Stimulated activated CD4-positive, alpha-beta T cell treated with anti-CD3 and anti-CD28 coated beads, Interleukin-4, amount 100 ng/mL, for 1 hour (primary cell): Measurements from ENCODE around the gene SLIT1.
"Not testable (repeated sequence)": the region's sequence is repeated elsewhere in the genome, so short reads cannot be mapped to it uniquely, and the experiment has no call there.

Source experiments
- DNase-seq: peaks from one replicate; pipeline ENCODE4 v3.0.0-alpha.2; 2020

Gene SLIT1

GRCh38 chr10:97038688-97039087 is 147.1 kb downstream of the SLIT1 start:
- DNase-seq, result no peak

GRCh38 chr10:97037365-97038361 is 148.1 kb downstream of the SLIT1 start:
- DNase-seq, result peak; percentile 71

- no peak for DNase-seq
Observed at GRCh38 chr10:97034958-97035769, 150.6 kb downstream of the SLIT1 start.

- no peak for DNase-seq
Observed at GRCh38 chr10:97034301-97034700, 151.5 kb downstream of the SLIT1 start.

DNA sequence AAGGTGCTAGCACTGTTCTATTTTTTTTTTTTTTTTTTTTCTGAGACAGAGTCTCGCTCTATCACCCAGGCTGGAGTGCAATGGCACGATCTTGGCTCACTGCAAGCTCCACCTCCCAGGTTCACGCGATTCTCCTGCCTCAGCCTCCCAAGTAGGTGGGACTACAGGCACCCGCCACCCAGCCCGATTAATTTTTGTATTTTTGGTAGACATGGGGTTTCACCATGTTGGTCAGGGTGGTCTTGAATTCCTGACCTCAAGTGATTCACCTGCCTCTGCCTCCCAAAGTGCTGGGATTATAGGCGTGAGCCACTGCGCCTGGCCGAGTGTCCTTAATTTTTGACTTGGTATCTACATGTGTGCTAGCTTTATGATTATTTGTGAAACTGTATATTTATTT is 151.9 kb downstream of the SLIT1 start:
- DNase-seq, result not testable (repeated sequence)

DNA sequence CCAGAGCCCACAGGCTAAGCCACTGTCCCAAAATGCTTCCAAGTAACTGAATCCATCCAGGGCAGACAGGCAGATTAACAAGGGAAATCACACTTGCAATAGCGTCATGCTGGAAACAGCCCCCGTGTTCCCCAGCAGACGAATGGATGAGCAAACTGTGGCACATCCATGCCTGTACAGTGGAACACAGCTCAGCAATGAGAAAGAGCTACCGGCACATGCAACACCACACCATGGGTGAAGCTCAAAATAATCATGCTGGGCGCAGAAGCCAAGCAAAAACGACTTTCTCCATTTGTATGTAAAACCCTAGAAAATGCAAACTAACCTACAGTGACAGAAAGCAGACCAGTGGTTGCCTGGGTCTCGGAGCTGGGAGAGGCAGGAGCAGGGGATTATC is 153.1 kb downstream of the SLIT1 start:
- DNase-seq, result no peak

DNA sequence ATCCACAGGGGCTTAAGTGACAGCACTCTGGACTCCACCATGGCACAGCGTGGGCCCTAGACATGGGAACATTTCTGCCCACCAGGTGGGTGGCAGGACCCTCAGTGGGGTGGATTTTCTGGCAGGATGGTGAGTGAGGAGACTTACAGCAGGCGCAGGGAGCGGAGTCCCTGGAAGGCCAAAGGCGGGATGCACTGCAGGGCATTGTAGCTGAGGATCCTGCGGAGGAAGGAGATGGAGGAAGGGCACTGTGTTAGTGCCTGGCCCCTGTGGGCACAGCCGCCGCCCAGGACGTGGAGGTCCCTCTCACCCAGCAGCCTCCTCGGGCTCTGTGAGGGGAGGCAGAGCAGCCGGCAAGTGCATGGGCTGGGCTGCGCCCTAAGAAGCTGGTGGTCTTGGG is 154.3 kb downstream of the SLIT1 start:
- DNase-seq, result no peak

GRCh38 chr10:97030894-97031293 is 154.9 kb downstream of the SLIT1 start:
- no peak for DNase-seq

- DNase-seq, result no peak
Observed at GRCh38 chr10:97029271-97029670, 156.5 kb downstream of the SLIT1 start.

DNA sequence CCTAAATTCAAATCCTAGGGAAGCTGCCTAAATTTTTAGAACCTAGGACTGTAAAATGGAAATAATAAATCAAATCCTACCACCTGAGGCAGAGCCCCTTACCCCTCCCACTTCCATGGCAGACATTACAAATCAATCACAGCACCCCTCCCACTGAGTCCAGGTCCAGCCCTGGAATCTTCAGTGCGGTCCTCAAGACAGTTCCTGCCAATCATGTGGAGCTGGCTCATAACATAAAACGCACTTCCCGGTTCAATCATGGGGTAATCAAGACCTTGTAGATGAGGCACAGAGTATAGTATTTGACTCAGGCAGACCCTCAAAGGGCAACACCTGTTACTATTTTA is 157.0 kb downstream of the SLIT1 start:
- DNase-seq, result no peak

DNA sequence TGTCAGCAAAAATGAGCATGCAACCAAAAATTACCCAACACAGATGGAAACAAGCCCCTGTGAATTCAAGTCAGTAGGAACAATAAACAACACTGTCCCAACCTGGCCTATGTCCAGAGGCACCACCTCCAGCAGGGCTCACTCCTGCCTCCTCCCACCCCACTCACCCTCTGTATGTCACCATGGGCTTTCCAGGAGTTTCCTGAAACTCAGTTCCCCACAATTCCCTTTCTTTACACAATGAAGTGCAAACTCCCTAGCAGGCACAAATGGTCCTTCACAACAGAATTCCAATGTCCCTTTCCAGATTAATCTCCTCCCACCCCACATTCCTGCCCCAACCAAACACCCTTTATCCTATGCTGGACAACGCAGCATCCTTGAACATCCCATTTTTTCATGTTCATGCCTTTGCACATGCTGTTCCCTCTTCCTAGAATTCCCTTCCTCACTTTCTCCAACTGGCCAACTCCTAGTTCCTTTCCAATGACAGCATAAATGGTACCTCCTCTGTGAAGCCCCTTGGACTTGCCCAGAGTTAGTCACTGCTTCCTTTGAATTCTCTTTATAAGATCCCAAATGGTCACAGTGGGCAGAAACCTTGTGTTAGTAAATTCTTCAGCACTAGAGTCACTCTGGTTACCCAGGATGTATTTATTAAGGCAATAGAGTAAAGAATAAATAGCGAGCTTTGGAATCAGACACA is 157.5 kb downstream of the SLIT1 start:
- no peak for DNase-seq

- DNase-seq, result peak; percentile 43
Observed at GRCh38 chr10:97025613-97026242, 160.0 kb downstream of the SLIT1 start.

GRCh38 chr10:97024168-97025073 is 161.3 kb downstream of the SLIT1 start:
- no peak for DNase-seq

GRCh38 chr10:97023401-97024167 is 162.2 kb downstream of the SLIT1 start:
- no peak for DNase-seq

DNA sequence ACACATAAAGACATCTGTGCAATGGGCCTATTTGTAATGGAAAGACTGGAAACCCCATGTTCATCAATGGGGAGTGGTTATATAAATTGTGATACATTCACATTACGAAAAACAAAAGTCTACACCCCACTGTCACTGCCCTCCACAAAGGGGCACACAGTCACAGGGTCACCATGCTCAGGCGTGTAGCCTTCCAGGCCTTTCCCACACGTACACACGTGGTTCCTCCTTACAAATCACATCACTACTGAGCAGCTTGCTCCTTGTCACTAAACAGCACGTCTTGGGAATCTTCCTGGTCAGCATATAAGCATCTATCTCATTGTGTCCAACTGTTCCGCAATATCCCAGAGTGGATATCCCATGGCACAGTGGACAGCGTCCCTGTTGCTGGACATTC is 163.1 kb downstream of the SLIT1 start:
- no peak for DNase-seq

DNA sequence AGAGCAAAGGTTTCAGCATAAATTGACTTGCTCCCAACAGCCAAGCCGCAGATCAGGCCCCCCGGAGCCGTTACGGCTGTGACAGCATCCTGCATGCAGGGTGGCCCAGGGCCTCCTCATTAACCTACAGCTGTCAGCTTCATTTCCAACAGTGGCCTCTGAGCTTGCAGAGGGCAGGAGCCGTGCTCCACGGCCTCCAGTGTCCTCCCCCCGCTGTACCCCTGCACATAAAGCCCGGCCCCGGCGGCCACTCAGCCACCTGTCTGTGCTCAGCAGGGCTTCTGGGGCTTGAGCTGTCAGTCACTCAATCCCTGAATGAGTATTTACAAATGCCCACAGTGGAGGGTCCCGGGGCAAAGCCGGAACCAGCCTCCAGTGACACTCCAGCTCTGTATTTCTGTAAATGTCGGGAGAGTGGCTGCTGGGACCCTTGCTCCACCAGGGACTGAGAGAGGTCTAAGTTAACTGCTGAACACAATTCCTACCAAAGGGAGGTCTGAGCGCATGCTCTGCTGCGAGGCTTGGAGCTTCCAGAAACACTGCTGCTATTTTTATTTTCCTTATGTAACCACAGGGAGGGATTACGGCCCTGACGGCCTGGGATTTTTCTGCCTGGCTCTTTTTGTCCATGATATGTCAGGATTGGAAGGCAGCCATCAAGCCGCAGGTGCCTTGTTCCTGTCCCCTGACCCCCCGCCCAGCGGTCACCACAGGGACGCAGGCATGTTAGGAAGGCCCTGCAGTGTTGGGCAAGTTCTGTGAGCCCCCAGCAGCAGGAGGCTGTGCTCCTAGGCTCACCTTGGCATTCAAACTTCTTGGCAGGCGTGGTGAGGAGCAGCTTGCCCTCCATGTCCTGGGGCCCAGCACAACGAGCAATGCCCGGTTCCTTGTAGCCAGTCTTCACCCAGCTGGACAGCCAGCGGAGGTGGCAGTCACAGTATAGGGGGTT is 165.0 kb downstream of the SLIT1 start:
- DNase-seq, result no peak

GRCh38 chr10:97019213-97019844 is 166.4 kb downstream of the SLIT1 start:
- no peak for DNase-seq

- DNase-seq, result no peak
Observed at GRCh38 chr10:97018251-97019212, 167.2 kb downstream of the SLIT1 start.
